HG03439 (cell line): ENCODE data around the gene FZR1.
A peak's percentile ranks its signal among the peaks of the same experiment; 100 is the strongest.
"Not testable (repeated sequence)": the region's sequence is repeated elsewhere in the genome, so short reads cannot be mapped to it uniquely, and the experiment has no call there.

Source experiments
- ATAC-seq: cut with Tn5 transposase; IDR thresholded peaks from one replicate; pipeline ENCODE4 v1.9.1; 2021; ENCODE audit warnings: mild to moderate bottlenecking, moderate library complexity; ENCODE audit not compliant: unreplicated experiment

Gene FZR1

GRCh38 chr19:3565139-3565538 lies 59.0 kb downstream of the FZR1 start:
- ATAC-seq = no peak

GRCh38 chr19:3570042-3570441 lies 63.9 kb downstream of the FZR1 start:
- ATAC-seq = not testable (repeated sequence)

- ATAC-seq = no peak
Measured at GRCh38 chr19:3570606-3571011, 64.5 kb downstream of the FZR1 start.

GRCh38 chr19:3572132-3572854 lies 66.2 kb downstream of the FZR1 start:
- peak; percentile 88 for ATAC-seq

- no peak for ATAC-seq
Measured at GRCh38 chr19:3572855-3573161, 66.7 kb downstream of the FZR1 start, which contains the start of gene HMG20B. HMG20B (plus strand) TSS chr19:3572944; CDS start chr19:3573310, 366 bp downstream.

- no peak for ATAC-seq
Measured at GRCh38 chr19:3573162-3573857, 67.2 kb downstream of the FZR1 start.

GRCh38 chr19:3573858-3574637 lies 67.9 kb downstream of the FZR1 start:
- ATAC-seq = peak; percentile 30

- no peak for ATAC-seq
Measured at GRCh38 chr19:3575260-3575741, 69.2 kb downstream of the FZR1 start.

- no peak for ATAC-seq
Measured at GRCh38 chr19:3575949-3576673, 70.0 kb downstream of the FZR1 start.

- no peak for ATAC-seq
Measured at GRCh38 chr19:3576696-3577443, 70.8 kb downstream of the FZR1 start.

- ATAC-seq = no peak
Measured at GRCh38 chr19:3577723-3578344, 71.7 kb downstream of the FZR1 start.

GRCh38 chr19:3578390-3578789 lies 72.3 kb downstream of the FZR1 start:
- no peak for ATAC-seq

GRCh38 chr19:3580156-3580934 lies 74.2 kb downstream of the FZR1 start:
- no peak for ATAC-seq

- not testable (repeated sequence) for ATAC-seq
Measured at GRCh38 chr19:3581792-3582191, 75.7 kb downstream of the FZR1 start.

GRCh38 chr19:3584036-3584802 lies 78.1 kb downstream of the FZR1 start:
- ATAC-seq = not testable (repeated sequence)

GRCh38 chr19:3585301-3586126 lies 79.4 kb downstream of the FZR1 start, which contains the start of gene GIPC3:
GIPC3 (plus strand) TSS chr19:3585478; CDS start chr19:3585598, 120 bp downstream.
- no peak for ATAC-seq

GRCh38 chr19:3586127-3586626 lies 80.1 kb downstream of the FZR1 start:
- ATAC-seq = no peak
